Prostate gland (tissue), 2 donors: ENCODE results near the gene SARNP. TPM values are rescaled to one million over a fixed set of nuclear protein-coding genes. Genes with fewer than 3 reads are reported as not detected.

Experiments
- DNase-seq: peaks from one replicate; pipeline ENCODE4 v3.0.0-alpha.2; 2019; ENCODE audit warnings: low spot score
- H3K27ac ChIP-seq, 2 donors: fragments of 200-600 bp; sonication (generic); 2 replicates each; pipeline ENCODE4 v1.5.1; 2017 to 2019
- H3K27me3 ChIP-seq: fragments of 200-600 bp; sonication (generic); replicated peaks from 2 replicates; pipeline ENCODE4 v1.5.1; 2019; ENCODE audit not compliant: insufficient read depth
- H3K36me3 ChIP-seq, 2 donors: fragments of 200-600 bp; sonication (generic); 1 replicate in 1 of 2; 2 replicates in 1 of 2; pipeline versions ENCODE4 v1.5.1 to v1.8.1; 2017 to 2019
- H3K4me1 ChIP-seq: fragments of 200-600 bp; sonication (generic); replicated peaks from 2 replicates; pipeline ENCODE4 v1.5.1; 2019
- H3K4me3 ChIP-seq, 2 donors: fragments of 200-600 bp; sonication (generic); 2 replicates each; pipeline ENCODE4 v1.5.1; 2017 to 2019
- H3K9me3 ChIP-seq: fragments of 200-600 bp; sonication (generic); 2 replicates; pipeline ENCODE4 v1.5.1; 2017
- CTCF ChIP-seq, 4 experiments: fragments of 200-600 bp in 2 of 4; fragments of 450-650 bp in 2 of 4; sonication (generic) in 2 of 4; IDR thresholded peaks; 1 replicate in 3 of 4; 2 replicates in 1 of 4; pipeline ENCODE4 v1.5.1; 2016 to 2019; ENCODE audit warnings: antibody characterized with exemption in 4 of 4, mild to moderate bottlenecking in 2 of 4, moderate library complexity in 2 of 4
- POLR2A ChIP-seq: fragments of 450-650 bp; IDR thresholded peaks from one replicate; pipeline ENCODE4 v1.6.1; 2016; ENCODE audit warnings: antibody characterized with exemption, mild to moderate bottlenecking
- POLR2AphosphoS5 ChIP-seq: sonication (generic); formaldehyde crosslinking; IDR thresholded peaks from one replicate; pipeline ENCODE4 v1.6.1; 2017; ENCODE audit warnings: antibody characterized with exemption
- WGBS: methylation state at CpG from one replicate; pipeline ENCODE4 v1.1.5; 2018; 5-methylcytosine and 5-hydroxymethylcytosine counted together
- intact Hi-C: fragments of 100-400 bp; cut with DNase I; formaldehyde crosslinking; loops from one replicate; pipeline ENCODE4 v1.14.2; 2022
- total RNA-seq, 2 donors: library from RNA; depleted of rRNA; stranded (reverse); fragments of >200 nt; gene quantifications; one replicate each; pipeline ENCODE4 v1.1.0, GENCODE V29; 2016

Gene SARNP
- total RNA-seq, 2 donors from 2014 or later, result 65.9 to 75.9 TPM

DNA sequence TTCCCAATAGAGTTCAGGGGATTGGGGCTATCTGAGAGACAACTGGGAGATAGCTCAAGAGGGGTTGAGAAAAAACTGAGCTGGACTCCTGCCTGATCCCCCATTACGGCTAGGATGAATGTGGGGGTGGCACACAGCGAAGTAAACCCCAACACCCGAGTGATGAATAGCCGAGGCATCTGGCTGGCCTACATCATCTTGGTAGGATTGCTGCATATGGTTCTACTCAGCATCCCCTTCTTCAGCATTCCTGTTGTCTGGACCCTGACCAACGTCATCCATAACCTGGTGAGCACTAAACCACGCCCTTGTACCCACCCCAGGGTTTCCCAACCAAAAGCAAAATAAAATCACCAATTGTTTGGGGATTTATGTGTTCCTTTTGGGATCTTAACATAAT lies 1.4 kb upstream of the SARNP start:
- H3K27me3 ChIP-seq, result no peaks in the 10 kb centered on the region
- H3K4me1 ChIP-seq, result peaks cover 5% of the 10 kb centered on the region
- H3K9me3 ChIP-seq, result no peaks in the 10 kb centered on the region
- H3K4me3 ChIP-seq, result peak overlapping the region in 1 of 2 donors; percentile 86
- TF ChIP-seq POLR2AphosphoS5 (no peak), POLR2A (no peak), CTCF (IDR thresholded peaks at IDR 0.05) (no peak)
- H3K36me3 ChIP-seq, result peaks cover 0 to 15% of the 10 kb centered on the region in 2 donors
- intact Hi-C loops, result loop anchor here (5.0 kb wide), 2 partner anchors 108 to 223 kb away; partner anchors contain the start of genes PYM1 and RPS26
- WGBS, result 64% methylated on average over 6 of the region's 6 CpGs
- no peak for DNase-seq
- peak overlapping the region in 1 of 2 donors; percentile 92 for H3K27ac ChIP-seq

DNA sequence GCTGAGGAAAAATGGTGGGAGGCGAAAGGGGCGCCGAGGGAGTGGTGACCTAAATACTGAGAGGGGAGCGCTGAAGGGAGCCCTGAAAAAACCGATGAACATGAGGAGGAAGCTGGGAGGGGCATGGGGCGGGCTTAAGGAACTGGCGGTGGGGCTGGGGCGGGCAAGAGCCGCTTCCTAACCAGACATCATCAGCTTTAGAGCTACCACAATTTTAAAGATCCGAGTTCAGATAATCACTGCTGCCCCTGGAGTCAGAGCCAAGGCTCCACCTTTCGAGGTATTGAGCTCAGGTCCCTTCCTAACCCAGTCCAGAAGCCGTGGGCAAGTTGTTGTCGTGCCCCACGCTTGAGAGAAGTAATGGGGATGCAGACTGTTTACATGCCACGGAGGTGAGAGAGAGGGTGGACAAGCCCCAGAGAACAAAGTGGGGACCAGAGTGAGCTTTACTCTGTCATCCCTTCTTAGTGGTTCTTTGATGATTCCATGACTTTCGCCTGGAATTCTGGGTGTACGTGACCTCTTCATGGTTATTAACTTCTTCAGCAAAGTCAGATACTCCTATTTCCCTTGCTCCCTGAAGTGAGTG lies 710 bp upstream of the SARNP start:
- no peak for DNase-seq
- Histone ChIP-seq H3K27me3 (no peaks in the 10 kb centered on the region), H3K36me3 (peaks cover 0 to 15% of the 10 kb centered on the region in 2 donors), H3K9me3 (no peaks in the 10 kb centered on the region), H3K4me3 (peak overlapping the region; percentile 67 to 86), H3K4me1 (peaks cover 5% of the 10 kb centered on the region), H3K27ac (peak overlapping the region; percentile 64 to 92)
- intact Hi-C loops, result loop anchor here (5.0 kb wide), 2 partner anchors 109 to 224 kb away; partner anchors contain the start of genes PYM1 and RPS26
- WGBS, result 1% methylated on average over 17 of the region's 17 CpGs
- TF ChIP-seq CTCF (IDR thresholded peaks at IDR 0.05), result no peak
- no peak for TF ChIP-seq POLR2AphosphoS5
- TF ChIP-seq POLR2A, result no peak

DNA sequence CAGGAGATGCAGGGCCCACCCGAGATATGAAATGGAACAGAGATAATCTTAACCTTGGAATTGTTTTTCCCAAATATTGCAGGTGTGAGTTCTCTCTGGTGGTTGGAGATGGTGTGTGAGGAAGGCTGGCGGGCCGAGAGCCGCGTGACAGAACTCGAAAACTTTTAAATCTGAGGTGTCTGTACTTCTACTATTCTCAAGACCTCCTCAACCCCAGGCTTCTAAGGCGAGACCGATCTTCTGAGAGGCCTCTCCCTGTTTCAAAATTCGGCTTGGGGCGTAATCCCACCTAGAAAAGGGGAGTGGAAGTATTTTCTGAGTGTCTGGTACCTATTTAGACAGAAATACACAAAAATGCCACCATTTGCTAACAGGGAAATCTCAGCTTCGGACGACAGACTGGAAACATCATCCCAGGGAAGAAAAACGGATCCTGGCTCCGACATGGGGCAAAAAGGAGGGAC lies 611 bp downstream of the SARNP start:
- under 1% methylated on average over 14 of the region's 14 CpGs for WGBS
- intact Hi-C loops, result loop anchor here (5.0 kb wide), 2 partner anchors 110 to 225 kb away; partner anchors contain the start of genes PYM1 and RPS26
- H3K4me3 ChIP-seq, result peak overlapping the region; percentile 67 to 86
- no peaks in the 10 kb centered on the region for H3K9me3 ChIP-seq
- peaks cover 5% of the 10 kb centered on the region for H3K4me1 ChIP-seq
- no peak for DNase-seq
- TF ChIP-seq CTCF (IDR thresholded peaks at IDR 0.05), result no peak
- no peaks in the 10 kb centered on the region for H3K27me3 ChIP-seq
- peaks cover 0 to 15% of the 10 kb centered on the region in 2 donors for H3K36me3 ChIP-seq
- peak overlapping the region; percentile 86 to 92 for H3K27ac ChIP-seq

DNA sequence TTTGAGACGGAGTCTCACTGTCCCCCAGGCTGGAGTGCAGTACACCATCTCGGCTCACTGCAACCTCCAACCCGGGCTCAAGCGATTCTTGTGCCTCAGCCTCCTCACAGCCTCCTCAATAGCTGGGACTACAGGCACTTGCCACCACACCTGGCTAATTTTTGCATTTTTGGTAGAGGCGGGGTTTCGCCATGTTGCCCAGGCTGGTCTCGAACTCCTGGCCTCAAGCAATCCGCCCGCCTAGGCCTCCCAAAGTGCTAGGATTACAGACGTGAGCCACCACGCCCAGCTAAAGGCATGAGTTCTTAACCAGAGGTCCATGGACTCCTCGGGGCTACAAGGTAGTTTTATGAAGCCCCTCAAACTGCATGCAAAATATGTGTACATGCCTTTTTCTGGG lies 2.1 kb downstream of the SARNP start:
- TF ChIP-seq POLR2A, result no peak
- no peak for TF ChIP-seq CTCF (IDR thresholded peaks at IDR 0.05)
- TF ChIP-seq POLR2AphosphoS5, result no peak
- no peaks in the 10 kb centered on the region for H3K27me3 ChIP-seq
- no peaks in the 10 kb centered on the region for H3K9me3 ChIP-seq
- intact Hi-C loops, result loop anchor here (5.0 kb wide), 2 partner anchors 112 to 227 kb away; partner anchors contain the start of genes PYM1 and RPS26
- peaks cover 0 to 5% of the 10 kb centered on the region in 2 donors for H3K36me3 ChIP-seq
- no peak overlapping the region for H3K4me3 ChIP-seq
- peaks cover 5% of the 10 kb centered on the region for H3K4me1 ChIP-seq
- 78% methylated on average over 12 of the region's 12 CpGs for WGBS
- H3K27ac ChIP-seq, result no peak overlapping the region
- no peak for DNase-seq

DNA sequence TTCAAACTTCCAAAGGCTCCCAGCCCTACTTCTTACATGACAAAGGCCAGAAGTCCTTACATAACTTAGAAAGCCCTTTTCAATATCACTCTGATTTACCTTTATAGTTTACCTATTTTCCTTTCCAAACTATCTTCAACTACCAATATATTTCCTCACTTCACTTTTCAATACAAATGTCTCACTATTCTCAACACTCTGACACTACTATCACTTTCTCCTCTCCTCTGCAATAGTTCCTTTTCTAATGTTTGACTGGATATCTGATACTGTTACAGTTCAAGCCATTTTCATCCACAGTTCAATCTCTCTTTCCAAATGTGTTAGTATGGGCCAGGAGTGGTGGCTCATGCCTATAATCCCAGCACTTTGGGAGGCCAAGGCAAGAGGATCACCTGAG lies 3.3 kb downstream of the SARNP start:
- Histone ChIP-seq H3K27me3 (no peaks in the 10 kb centered on the region), H3K4me1 (peaks cover 5% of the 10 kb centered on the region), H3K9me3 (no peaks in the 10 kb centered on the region), H3K27ac (no peak overlapping the region), H3K36me3 (no peaks in the 10 kb centered on the region), H3K4me3 (no peak overlapping the region)
- intact Hi-C loops, result no loop called here
- no peak for TF ChIP-seq POLR2A
- TF ChIP-seq CTCF (IDR thresholded peaks at IDR 0.05), result no peak
- TF ChIP-seq POLR2AphosphoS5, result no peak
- DNase-seq, result no peak
